Measurements from ENCODE around the gene GPC5. TPM values are rescaled to one million over a fixed set of nuclear protein-coding genes. Genes with fewer than 3 reads are reported as not detected.

Gene GPC5
- total RNA-seq, 3 donors from 2014 or later, result 0.51 to 1.2 TPM; not detected in 1

GRCh38 chr13:92297971-92298942 is 899.8 kb downstream of the GPC5 start:
- Histone ChIP-seq H3K4me3 (no peak overlapping the region), H3K9me3 (no peaks in the 10 kb centered on the region), H3K4me1 (ENCODE audit: low read depth) (no peaks in the 10 kb centered on the region), H3K36me3 (ENCODE audit: low read depth) (no peaks in the 10 kb centered on the region)
- ATAC-seq, result no peak
- TF ChIP-seq CTCF (IDR thresholded peaks at IDR 0.05), result no peak
- DNase-seq, result no peak
- intact Hi-C loops (cut with DNase I, micrococcal nuclease), result no loop called here

- TF ChIP-seq CTCF (IDR thresholded peaks at IDR 0.05), result no peak
- ATAC-seq, result no peak
- Histone ChIP-seq H3K9me3 (no peaks in the 10 kb centered on the region), H3K4me3 (no peak overlapping the region), H3K36me3 (ENCODE audit: low read depth) (no peaks in the 10 kb centered on the region), H3K4me1 (ENCODE audit: low read depth) (no peaks in the 10 kb centered on the region)
- DNase-seq, result no peak
- intact Hi-C loops (cut with DNase I, micrococcal nuclease), result no loop called here
Observed at GRCh38 chr13:92300651-92301050, 902.2 kb downstream of the GPC5 start.

GRCh38 chr13:92303428-92303827 is 905.0 kb downstream of the GPC5 start:
- no peak for TF ChIP-seq CTCF (IDR thresholded peaks at IDR 0.05)
- no peaks in the 10 kb centered on the region for H3K4me1 ChIP-seq (ENCODE audit: low read depth)
- H3K9me3 ChIP-seq, result no peaks in the 10 kb centered on the region
- H3K4me3 ChIP-seq, result no peak overlapping the region
- no peaks in the 10 kb centered on the region for H3K36me3 ChIP-seq (ENCODE audit: low read depth)
- DNase-seq (no peak), ATAC-seq (peak; percentile 14)
- intact Hi-C loops (cut with DNase I, micrococcal nuclease), result no loop called here

- Histone ChIP-seq H3K36me3 (ENCODE audit: low read depth) (no peaks in the 10 kb centered on the region), H3K4me1 (ENCODE audit: low read depth) (no peaks in the 10 kb centered on the region), H3K9me3 (no peaks in the 10 kb centered on the region), H3K4me3 (no peak overlapping the region)
- no peak for TF ChIP-seq CTCF (IDR thresholded peaks at IDR 0.05)
- no peak for DNase-seq
- ATAC-seq, result peak; percentile 49
- intact Hi-C loops (cut with DNase I, micrococcal nuclease), result no loop called here
Observed at GRCh38 chr13:92307752-92308151, 909.3 kb downstream of the GPC5 start.

GRCh38 chr13:92312823-92313222 is 914.4 kb downstream of the GPC5 start:
- Histone ChIP-seq H3K9me3 (no peaks in the 10 kb centered on the region), H3K36me3 (ENCODE audit: low read depth) (no peaks in the 10 kb centered on the region), H3K4me3 (no peak overlapping the region), H3K4me1 (ENCODE audit: low read depth) (no peaks in the 10 kb centered on the region)
- intact Hi-C loops (cut with DNase I, micrococcal nuclease), result no loop called here
- DNase-seq (no peak), ATAC-seq (no peak)
- no peak for TF ChIP-seq CTCF (IDR thresholded peaks at IDR 0.05)

Data from mucosa of descending colon (tissue), 3 donors.